GM12891 (cell line): ENCODE data around the gene RLN1.

Experiments
- POLR2A ChIP-seq: IDR thresholded peaks from 2 replicates; pipeline ENCODE4 v1.6.1; 2011; ENCODE audit warnings: low read depth, low read length, control low read depth
- POLR2AphosphoS5 ChIP-seq: IDR thresholded peaks from 2 replicates; pipeline ENCODE4 v1.6.1; 2011; ENCODE audit warnings: low read depth, low read length, control low read depth
- SPI1 ChIP-seq: IDR thresholded peaks from 2 replicates; pipeline ENCODE4 v1.6.1; 2011; ENCODE audit warnings: low read depth, low read length, control low read depth

- TF ChIP-seq POLR2A (no peak), POLR2AphosphoS5 (no peak), SPI1 (no peak)
Observed at GRCh38 chr9:5288591-5288990, 51.1 kb downstream of the RLN1 start.
